ENCODE data around the gene YWHAG.
"Not testable (repeated sequence)": the region's sequence is repeated elsewhere in the genome, so short reads cannot be mapped to it uniquely, and the experiment has no call there.

The YWHAG gene

GRCh38 chr7:76358481-76359110 is at the start of gene YWHAG:
TSS of gene YWHAG (minus strand) at chr7:76358991. CDS start at chr7:76358808, 183 bp downstream.
- peak; percentile 88 to 97 for DNase-seq

GRCh38 chr7:76408121-76408560 is 49.4 kb upstream of the YWHAG start:
- DNase-seq = no peak

GRCh38 chr7:76407718-76408117 is 48.9 kb upstream of the YWHAG start:
- DNase-seq = no peak

- DNase-seq = no peak
Measured at GRCh38 chr7:76405738-76406137, 46.9 kb upstream of the YWHAG start.

GRCh38 chr7:76403780-76404494 is 45.1 kb upstream of the YWHAG start:
- DNase-seq = no peak

GRCh38 chr7:76403097-76403496 is 44.3 kb upstream of the YWHAG start:
- not testable (repeated sequence) for DNase-seq

GRCh38 chr7:76400248-76400647 is 41.5 kb upstream of the YWHAG start:
- DNase-seq = no peak

GRCh38 chr7:76397409-76398183 is 38.8 kb upstream of the YWHAG start:
- peak; percentile 41 to 90 for DNase-seq

GRCh38 chr7:76396864-76397263 is 38.1 kb upstream of the YWHAG start:
- DNase-seq = no peak

GRCh38 chr7:76395965-76396726 is 37.4 kb upstream of the YWHAG start:
- DNase-seq = peak; percentile 63 to 70

GRCh38 chr7:76395605-76395964 is 36.8 kb upstream of the YWHAG start:
- DNase-seq = not testable (repeated sequence)

GRCh38 chr7:76394957-76395356 is 36.2 kb upstream of the YWHAG start:
- no peak for DNase-seq

GRCh38 chr7:76393116-76394031 is 34.6 kb upstream of the YWHAG start:
- peak; percentile 74 to 97 for DNase-seq

GRCh38 chr7:76392531-76393115 is 33.8 kb upstream of the YWHAG start:
- no peak for DNase-seq

GRCh38 chr7:76390092-76390491 is 31.3 kb upstream of the YWHAG start:
- no peak for DNase-seq

GRCh38 chr7:76387789-76388188 is 29.0 kb upstream of the YWHAG start:
- not testable (repeated sequence) for DNase-seq

GRCh38 chr7:76386691-76387260 is 28.0 kb upstream of the YWHAG start:
- DNase-seq = no peak

- no peak for DNase-seq
Measured at GRCh38 chr7:76383089-76383944, 24.5 kb upstream of the YWHAG start.

- no peak for DNase-seq
Measured at GRCh38 chr7:76381814-76382213, 23.0 kb upstream of the YWHAG start.

- DNase-seq = no peak
Measured at GRCh38 chr7:76380623-76380966, 21.8 kb upstream of the YWHAG start.

Measured in NCI-H526 (cell line).